Measurements from ENCODE around the gene ZNRF3. TPM values are rescaled to one million over a fixed set of nuclear protein-coding genes. Genes with fewer than 3 reads are reported as not detected.
"Not testable (repeated sequence)": the region's sequence is repeated elsewhere in the genome, so short reads cannot be mapped to it uniquely, and the experiment has no call there.

The ZNRF3 gene
- total RNA-seq, 2 donors from 2014 or later = 0.66 to 1.7 TPM

DNA sequence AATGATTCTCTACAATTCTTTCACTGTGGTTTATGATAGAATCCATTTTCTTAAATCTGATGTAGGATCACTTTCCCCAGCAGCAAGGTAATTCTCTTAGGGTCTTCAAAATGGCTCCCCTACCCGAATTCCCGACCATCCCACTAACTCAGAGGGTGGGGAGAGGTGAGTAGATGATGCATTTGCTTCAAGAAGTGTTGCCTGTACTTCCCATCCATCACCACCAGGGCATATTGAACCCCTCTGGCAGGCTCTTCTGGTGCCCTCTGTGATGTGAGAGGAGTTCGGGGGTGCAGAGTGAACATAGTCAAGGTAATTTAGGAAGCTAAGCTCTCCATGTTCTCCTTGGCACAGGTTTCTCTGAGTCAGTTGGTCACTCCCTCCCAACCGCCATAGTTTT lies 52.3 kb downstream of the ZNRF3 start:
- Mint-ChIP-seq H3K27ac (no peak overlapping the region), H3K9me3 (no peaks in the 10 kb centered on the region), H3K36me3 (peaks cover 0 to 2% of the 10 kb centered on the region in 2 donors)
- ATAC-seq (no peak), DNase-seq (ENCODE audit: low spot score in 2 of 2) (no peak)

DNA sequence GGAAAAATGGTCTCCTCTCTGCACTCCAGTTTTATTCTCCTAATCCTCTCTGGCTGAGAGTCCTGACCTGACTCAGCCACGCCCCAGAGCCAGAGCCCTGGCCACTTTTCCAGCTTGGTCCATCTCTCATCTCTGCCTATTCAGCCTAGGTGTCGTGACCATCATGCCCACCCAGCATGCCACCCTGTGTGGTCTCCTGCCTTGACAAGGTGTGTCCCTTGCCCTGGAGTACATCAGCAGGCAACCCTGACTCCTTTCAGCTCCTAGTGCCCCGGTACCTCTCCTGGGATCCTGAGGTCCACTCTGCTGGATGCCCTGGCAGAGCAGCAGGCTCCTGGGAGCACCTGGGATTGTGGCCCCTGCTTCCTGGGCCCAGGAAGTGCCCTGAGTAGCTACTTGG lies 52.8 kb downstream of the ZNRF3 start:
- ATAC-seq = no peak

DNA sequence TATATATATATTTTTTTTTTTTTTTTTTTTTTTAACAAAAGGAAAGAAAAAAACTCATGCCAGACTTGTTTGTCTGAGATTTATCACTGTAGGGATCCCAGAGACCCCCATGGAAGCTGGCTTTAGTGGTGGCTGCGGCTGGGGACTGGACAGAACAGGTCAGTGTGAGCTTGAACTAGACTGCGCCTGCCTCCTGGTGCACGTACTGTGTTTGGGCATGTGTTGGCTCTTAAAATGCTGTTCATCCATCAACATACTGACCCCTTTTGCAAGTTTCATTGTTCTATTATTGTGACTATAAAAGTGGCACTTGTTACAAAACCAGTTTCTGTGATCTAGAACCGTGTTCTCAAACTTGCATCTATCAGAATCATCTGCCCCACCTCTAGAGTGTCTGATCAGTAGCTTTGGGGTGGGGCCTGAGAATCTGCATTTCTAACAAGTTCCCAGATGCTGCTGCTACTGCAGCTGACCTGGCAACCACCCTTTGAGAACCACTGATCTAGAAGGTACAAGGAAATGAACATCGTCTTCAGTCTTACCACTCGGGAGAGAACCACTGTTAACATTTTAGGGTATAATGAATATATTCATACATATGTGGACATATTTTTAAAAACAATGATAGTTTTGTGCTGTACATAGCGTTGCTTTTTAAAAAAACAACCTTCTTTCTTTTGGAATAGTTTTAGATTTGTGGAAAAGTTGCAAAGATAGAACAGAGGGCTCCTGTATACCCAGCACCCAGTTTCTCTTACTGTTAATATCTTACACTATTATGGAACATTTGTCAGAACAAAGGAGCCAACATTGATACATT lies 54.0 kb downstream of the ZNRF3 start:
- no peaks in the 10 kb centered on the region for H3K9me3 Mint-ChIP-seq
- ATAC-seq (no peak), DNase-seq (ENCODE audit: low spot score in 2 of 2) (no peak)
- no peaks in the 10 kb centered on the region for H3K36me3 Mint-ChIP-seq
- H3K27ac Mint-ChIP-seq = no peak overlapping the region

More for the DNA sequence above, 52.8 kb downstream of the ZNRF3 start:
- H3K27ac Mint-ChIP-seq = no peak overlapping the region
- no peak for DNase-seq (ENCODE audit: low spot score in 2 of 2)
- no peaks in the 10 kb centered on the region for H3K36me3 Mint-ChIP-seq
- H3K9me3 Mint-ChIP-seq = no peaks in the 10 kb centered on the region

DNA sequence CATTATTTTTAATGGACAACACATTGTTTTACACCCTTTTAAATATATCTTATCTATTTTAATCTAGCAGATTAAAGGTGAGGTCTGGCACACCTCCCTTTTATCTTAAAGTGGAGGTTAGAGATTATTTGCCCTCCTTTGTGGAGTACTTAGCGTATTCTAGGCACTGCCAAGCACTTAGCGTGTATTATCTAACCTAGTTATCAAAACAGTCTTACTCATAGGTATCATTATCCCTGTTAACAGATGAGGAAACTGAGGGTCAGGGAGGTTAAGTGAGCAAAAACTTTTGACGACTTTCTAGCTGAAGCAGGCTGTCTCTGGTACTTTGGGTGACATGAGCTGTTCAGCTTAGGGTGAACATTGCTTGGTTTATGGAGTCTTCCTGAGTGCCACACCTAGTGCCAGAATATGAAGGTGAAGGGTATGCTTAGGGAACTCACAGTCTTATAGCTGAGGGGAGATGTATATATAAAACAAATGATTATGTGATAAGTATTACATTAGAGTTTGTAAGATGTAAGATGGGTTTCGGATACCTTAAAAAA lies 55.0 kb downstream of the ZNRF3 start:
- ATAC-seq = no peak
- Mint-ChIP-seq H3K9me3 (no peaks in the 10 kb centered on the region), H3K36me3 (no peaks in the 10 kb centered on the region), H3K27ac (no peak overlapping the region)
- no peak for DNase-seq (ENCODE audit: low spot score in 2 of 2)

DNA sequence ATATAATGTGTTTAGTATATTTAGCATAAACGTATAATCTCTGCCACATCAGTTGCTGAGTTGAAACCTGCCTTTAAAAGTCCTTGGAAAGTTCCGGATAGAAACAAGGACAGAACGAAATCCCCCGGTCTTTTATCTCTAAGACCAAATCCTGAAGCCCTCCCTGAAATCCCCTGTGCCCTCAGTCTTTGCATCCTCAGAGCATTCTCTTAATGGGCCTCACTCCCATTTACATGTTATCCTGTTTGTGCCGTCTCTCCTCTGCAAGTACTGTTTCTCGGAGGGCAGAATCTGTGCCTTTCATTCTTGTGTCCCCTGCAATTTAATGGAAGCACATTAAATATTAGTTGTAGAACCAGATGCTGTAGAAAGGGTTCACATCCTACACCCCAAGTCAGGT lies 56.0 kb downstream of the ZNRF3 start:
- no peak for ATAC-seq
- H3K27ac Mint-ChIP-seq = no peak overlapping the region
- no peaks in the 10 kb centered on the region for H3K36me3 Mint-ChIP-seq
- no peak for DNase-seq (ENCODE audit: low spot score in 2 of 2)
- H3K9me3 Mint-ChIP-seq = no peaks in the 10 kb centered on the region

DNA sequence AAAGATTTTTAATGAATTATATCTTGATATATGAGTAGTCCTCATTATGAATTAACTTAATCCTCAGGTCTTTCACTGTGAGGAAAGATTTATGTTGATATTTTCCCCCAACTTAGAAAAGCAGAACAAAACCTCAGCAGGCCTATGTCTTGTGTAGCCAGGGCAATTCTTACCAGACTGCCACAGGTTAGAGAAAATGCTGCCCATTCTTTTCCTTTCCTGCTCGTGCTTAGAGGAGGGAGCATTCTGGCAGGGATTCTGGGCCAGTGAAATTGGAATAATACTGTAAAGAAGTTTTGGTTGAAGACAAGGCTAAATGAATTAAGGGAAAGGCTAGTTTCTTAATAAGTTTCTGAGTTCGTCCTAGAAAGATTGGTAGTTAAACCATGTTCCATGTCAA lies 56.6 kb downstream of the ZNRF3 start:
- H3K36me3 Mint-ChIP-seq = no peaks in the 10 kb centered on the region
- H3K9me3 Mint-ChIP-seq = no peaks in the 10 kb centered on the region
- no peak overlapping the region for H3K27ac Mint-ChIP-seq
- DNase-seq (ENCODE audit: low spot score in 2 of 2) (no peak), ATAC-seq (no peak)

DNA sequence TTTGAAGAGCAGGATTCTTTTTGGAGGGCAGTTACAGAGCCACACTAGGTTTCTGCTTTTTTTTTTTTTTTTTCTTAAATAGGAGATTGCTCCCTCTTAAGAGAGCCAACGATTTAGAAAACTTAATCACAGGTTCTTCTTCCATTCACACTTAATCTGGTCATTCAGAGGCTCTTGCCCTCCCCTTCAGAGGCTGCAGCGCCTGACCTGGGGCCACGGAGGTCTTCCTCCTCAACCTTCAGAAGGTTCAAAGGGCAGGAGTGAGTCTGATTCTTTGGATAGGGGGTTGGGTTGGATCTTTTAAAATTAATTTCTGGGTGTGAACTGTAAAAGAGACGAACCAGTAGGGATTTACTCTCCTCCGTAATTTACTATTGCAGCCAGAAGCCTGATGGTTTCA lies 57.1 kb downstream of the ZNRF3 start:
- H3K27ac Mint-ChIP-seq = no peak overlapping the region
- H3K9me3 Mint-ChIP-seq = no peaks in the 10 kb centered on the region
- DNase-seq (ENCODE audit: low spot score in 2 of 2) = no peak
- no peaks in the 10 kb centered on the region for H3K36me3 Mint-ChIP-seq
- no peak for ATAC-seq

DNA sequence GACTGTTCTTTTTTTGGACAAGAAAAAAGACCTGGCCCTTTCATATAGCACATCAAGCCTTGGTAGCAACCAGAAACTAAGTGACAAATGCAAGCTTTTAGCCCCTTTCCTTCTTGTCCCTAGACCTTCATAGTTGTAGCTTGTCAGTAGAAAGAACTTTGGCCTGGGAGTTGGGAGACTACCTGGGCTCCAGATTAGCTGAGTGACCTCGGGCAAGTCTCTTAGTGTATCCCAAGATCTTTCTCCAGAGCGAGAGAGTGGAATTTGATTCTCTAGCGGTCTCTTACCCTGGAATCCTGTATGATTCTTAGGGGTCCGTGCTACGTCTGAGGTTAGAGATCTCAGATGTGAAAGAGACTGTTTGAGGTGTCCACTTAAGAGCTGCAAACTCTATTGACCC lies 59.0 kb downstream of the ZNRF3 start:
- Mint-ChIP-seq H3K9me3 (peaks cover 10 to 12% of the 10 kb centered on the region in 2 donors), H3K36me3 (peaks cover 12 to 13% of the 10 kb centered on the region in 2 donors), H3K27ac (no peak overlapping the region)
- no peak for ATAC-seq
- DNase-seq (ENCODE audit: low spot score in 2 of 2) = no peak

DNA sequence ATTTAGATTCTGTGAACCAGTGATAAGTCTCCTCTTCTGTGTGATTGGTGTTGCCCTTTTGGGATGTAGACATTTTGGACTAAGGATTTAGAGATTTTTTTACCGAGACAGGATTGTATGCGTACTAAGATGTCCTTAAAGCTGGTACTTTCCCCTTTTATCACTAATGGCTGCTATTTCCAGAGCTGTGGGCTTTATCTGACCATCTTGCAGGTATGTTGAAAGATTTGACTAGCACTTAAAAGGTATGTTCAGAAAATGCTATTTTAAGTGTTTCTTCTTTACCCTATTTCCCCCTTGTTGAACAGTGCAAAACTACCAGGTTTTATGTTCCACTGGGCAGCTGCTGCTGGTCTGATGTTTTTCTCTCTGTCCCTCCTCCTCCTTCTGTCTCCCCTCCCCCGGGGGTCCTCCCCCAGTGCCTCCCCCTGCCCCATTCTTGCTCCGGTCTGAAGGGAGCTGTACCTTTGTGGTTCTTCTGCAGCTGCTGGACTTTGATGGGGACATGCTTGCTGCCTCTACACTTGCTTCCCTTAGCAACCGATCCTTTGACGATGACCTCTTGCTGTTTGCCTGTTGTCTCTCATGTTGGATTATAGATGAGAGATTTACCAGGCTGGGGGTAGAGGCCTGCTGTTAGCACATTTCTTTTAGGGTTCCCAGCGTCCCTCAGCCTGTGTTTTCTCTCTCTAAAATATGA lies 59.6 kb downstream of the ZNRF3 start:
- Mint-ChIP-seq H3K36me3 (peaks cover 12 to 13% of the 10 kb centered on the region in 2 donors), H3K9me3 (peaks cover 10 to 15% of the 10 kb centered on the region in 2 donors), H3K27ac (no peak overlapping the region)
- ATAC-seq (no peak), DNase-seq (ENCODE audit: low spot score in 2 of 2) (no peak)

DNA sequence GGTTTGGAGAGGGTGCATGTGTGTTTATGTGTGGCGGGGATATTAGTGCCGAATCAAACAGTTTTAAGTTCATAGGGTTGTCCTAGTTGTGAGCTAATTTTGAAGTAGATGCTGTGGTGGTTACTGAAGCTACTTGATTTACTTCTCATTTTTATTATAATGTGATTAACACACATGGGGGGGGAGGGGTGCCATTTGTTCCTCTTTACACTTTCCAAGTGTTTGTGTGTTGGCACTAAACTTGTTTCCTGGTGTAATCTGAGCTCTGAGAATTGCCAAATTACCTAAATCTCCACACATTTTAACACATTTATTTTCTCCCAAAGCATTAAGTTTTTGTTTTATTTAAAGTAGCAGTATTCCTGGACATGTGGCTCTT lies 60.1 kb downstream of the ZNRF3 start:
- Mint-ChIP-seq H3K36me3 (peaks cover 12 to 16% of the 10 kb centered on the region in 2 donors), H3K9me3 (peaks cover 10 to 15% of the 10 kb centered on the region in 2 donors), H3K27ac (no peak overlapping the region)
- no peak for DNase-seq (ENCODE audit: low spot score in 2 of 2)
- ATAC-seq = no peak

DNA sequence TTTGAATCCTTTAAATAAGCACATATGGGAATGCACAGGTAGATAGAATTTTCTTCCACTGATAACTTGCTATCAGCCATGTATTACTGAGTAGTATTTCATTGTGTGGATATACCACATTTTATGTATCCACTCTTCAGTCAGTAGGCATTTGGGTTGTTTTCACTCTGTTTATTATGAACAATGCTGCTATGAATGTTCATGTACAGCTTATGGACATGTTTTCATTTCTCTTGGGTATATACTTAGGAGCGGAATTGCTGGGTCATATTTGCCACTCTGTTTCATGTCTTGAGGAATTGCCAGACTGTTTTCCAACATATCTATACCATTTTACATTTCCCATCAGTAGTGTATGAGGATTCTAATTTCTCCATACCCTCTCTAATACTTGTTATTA lies 63.8 kb downstream of the ZNRF3 start:
- DNase-seq (ENCODE audit: low spot score in 2 of 2) = no peak

DNA sequence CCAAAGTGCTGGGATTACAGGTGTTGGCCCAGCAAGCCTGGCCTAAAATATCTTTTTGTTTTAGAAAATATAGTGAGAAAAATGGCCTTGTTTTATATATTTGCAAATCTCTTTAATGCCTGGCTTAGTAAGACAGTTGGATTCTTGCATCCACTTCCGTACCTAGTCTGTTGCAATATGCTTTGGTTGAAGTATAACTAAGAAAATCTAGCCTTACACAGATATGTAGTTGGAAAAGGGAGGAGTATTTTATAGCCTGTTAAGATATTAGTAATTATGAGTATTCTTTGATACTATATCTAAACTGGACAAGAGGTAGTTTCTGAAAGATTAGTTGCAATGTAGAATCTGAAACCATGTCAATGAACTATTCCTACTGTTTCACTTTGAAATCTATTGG lies 65.1 kb downstream of the ZNRF3 start:
- ATAC-seq (no peak), DNase-seq (ENCODE audit: low spot score in 2 of 2) (no peak)
- peaks cover 12 to 18% of the 10 kb centered on the region in 2 donors for H3K36me3 Mint-ChIP-seq
- no peak overlapping the region for H3K27ac Mint-ChIP-seq
- H3K9me3 Mint-ChIP-seq = peaks cover 10 to 15% of the 10 kb centered on the region in 2 donors

More for the DNA sequence above, 63.8 kb downstream of the ZNRF3 start:
- Mint-ChIP-seq H3K27ac (no peak overlapping the region), H3K36me3 (peaks cover 12 to 18% of the 10 kb centered on the region in 2 donors), H3K9me3 (peaks cover 10 to 15% of the 10 kb centered on the region in 2 donors)
- ATAC-seq = no peak

DNA sequence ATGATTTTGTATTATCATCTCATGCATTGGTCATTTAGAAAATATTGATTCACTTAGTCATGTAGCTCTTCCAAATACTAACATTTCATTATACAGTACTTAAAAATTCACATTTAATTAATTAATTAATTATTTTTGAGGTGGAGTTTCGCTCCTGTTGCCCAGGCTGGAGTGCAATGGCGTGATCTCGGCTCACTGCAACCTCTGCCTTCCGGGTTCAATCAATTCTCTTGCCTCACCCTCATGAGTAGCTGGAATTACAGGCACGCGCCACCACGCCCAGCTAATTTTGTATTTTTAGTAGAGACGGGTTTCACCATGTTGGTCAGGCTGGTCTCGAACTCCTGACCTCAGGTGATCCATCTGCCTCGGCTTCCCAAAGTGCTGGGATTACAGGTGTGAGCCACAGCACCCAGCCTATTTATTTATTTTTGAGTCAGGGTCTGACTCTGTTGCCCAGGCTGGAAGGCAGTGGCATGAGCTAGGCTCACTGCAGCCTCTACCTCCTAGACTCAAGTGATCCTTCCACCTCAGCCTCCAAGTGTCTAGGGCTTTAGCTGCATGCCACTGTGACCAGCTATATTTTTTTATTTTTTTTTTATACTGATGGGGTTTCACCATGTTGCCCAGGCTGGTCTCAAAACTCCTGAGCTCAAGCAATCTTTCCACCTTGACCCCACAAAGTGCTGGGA lies 65.6 kb downstream of the ZNRF3 start:
- H3K27ac Mint-ChIP-seq; DNase-seq (ENCODE audit: low spot score in 2 of 2); ATAC-seq: not testable (repeated sequence)
- Mint-ChIP-seq H3K9me3 (peaks cover 10 to 15% of the 10 kb centered on the region in 2 donors), H3K36me3 (peaks cover 12 to 18% of the 10 kb centered on the region in 2 donors)

DNA sequence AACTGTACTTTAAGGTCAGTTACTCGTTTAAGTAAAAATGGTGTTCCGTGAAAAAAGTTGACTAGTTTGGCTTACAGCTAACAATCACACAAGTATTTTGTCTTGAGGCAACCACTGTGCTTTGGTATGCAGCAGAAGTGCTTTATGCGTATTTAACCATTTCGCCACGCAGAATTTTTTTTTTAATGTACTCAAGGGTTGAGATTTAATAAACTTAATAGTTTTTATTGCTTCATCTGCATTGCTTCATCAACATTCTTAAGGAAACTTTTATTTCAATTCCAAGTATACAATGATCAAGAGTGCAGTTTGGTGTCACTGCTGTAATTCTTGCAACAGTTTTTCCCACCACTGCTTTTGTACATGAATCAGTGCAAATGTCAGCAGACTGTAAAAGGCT lies 66.4 kb downstream of the ZNRF3 start:
- no peak for ATAC-seq
- Mint-ChIP-seq H3K27ac (no peak overlapping the region), H3K9me3 (peaks cover 10 to 15% of the 10 kb centered on the region in 2 donors), H3K36me3 (peaks cover 12 to 18% of the 10 kb centered on the region in 2 donors)
- DNase-seq (ENCODE audit: low spot score in 2 of 2) = no peak

DNA sequence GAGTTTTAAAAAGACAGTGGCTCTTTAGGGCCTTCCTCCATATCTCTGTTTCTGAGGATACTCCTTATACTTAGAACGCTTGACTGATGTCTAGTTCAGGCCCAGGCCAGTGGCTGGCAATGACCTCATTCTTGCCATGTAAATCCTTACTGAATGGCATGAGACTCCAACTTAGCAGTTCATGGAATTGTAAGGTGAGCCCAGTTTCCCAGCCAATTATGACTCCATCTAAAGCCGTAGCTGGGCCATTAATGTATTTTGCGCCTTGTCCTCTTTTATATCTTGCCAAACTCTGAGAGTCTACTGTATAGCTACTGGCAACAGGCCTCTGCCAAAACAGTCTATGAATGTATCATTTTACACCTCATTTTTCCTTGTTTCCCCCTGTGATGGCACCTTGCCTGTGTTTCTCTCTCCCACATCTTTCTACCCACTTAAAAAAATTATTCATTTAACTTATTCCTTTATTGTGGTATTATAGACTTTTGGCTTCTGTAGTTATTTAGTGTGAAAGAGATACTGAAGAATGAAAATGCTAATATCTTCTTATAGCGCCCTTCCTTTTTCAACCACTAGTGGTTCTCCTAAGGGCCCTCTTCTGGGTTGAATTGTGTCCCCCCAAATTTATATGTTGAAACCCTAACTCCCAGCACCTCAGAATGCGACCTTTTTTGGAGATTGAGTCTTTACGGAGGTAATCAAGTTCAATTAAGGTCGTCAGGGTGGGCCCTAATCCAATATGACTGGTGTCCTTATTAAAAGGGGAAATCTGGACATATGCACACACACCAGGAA lies 67.4 kb downstream of the ZNRF3 start:
- no peak overlapping the region for H3K27ac Mint-ChIP-seq
- peaks cover 11 to 18% of the 10 kb centered on the region in 2 donors for H3K36me3 Mint-ChIP-seq
- DNase-seq (ENCODE audit: low spot score in 2 of 2) (no peak), ATAC-seq (no peak)
- peaks cover 10 to 15% of the 10 kb centered on the region in 2 donors for H3K9me3 Mint-ChIP-seq

DNA sequence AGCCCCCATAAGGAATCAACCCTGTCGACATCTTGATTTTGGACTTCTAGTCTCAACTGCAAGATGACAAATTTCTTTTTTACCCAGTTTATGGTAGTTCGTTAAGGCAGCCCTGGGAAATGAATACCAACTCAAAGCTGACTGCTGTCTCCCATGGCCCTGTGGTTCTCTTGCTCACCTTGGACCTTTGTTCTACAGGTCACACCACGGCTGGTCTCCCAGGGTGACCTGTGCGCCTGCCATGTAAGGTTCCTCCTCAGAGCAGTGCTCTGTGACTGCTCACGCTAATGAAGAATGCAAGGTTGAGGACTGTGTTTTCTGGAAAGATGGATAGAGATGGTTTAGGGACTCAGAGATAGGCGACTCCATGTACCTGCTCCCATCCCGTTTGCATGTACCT lies 68.2 kb downstream of the ZNRF3 start:
- peaks cover 4 to 10% of the 10 kb centered on the region in 2 donors for H3K36me3 Mint-ChIP-seq
- peaks cover 4 to 11% of the 10 kb centered on the region in 2 donors for H3K9me3 Mint-ChIP-seq
- no peak for ATAC-seq
- no peak overlapping the region for H3K27ac Mint-ChIP-seq
- DNase-seq (ENCODE audit: low spot score in 2 of 2) = no peak

Measured in activated naive CD4-positive, alpha-beta T cell treated with anti-CD3 and anti-CD28 coated beads, Interleukin-2, amount 50 U/mL, for 72 hours (primary cell).